Ishikawa (cell line): ENCODE measurements around the gene KLF13.

Source experiments
- EGR1 ChIP-seq: IDR thresholded peaks from 2 replicates; pipeline ENCODE4 v1.6.1; 2012
- EP300 ChIP-seq: IDR thresholded peaks from 2 replicates; pipeline ENCODE4 v1.6.1; 2012; ENCODE audit warnings: borderline replicate concordance

- no peak for TF ChIP-seq EP300
- no peak for TF ChIP-seq EGR1
Measured at GRCh38 chr15:31387479-31388118, 61.0 kb downstream of the KLF13 start.
